SU-DHL-6 (cell line): ENCODE data around the gene C1QL3.

Experiments
- EZH2phosphoT487 ChIP-seq: fragments of 200-600 bp; sonication (generic), shearing (Covaris generic); conservative IDR thresholded peaks from 2 replicates; pipeline ENCODE4 v1.6.1; 2018; ENCODE audit warnings: mild to moderate bottlenecking, antibody characterized with exemption, low read length, moderate library complexity, mixed read lengths
- TF ChIP-seq, protein P1 (sequence below): fragments of 200-600 bp; sonication (generic); IDR thresholded peaks from one replicate; pipeline ENCODE4 v1.5.1; 2017; ENCODE audit warnings: antibody characterized with exemption, mild to moderate bottlenecking, low read length, moderate library complexity; ENCODE audit not compliant: insufficient read depth, poor library complexity, severe bottlenecking

DNA sequence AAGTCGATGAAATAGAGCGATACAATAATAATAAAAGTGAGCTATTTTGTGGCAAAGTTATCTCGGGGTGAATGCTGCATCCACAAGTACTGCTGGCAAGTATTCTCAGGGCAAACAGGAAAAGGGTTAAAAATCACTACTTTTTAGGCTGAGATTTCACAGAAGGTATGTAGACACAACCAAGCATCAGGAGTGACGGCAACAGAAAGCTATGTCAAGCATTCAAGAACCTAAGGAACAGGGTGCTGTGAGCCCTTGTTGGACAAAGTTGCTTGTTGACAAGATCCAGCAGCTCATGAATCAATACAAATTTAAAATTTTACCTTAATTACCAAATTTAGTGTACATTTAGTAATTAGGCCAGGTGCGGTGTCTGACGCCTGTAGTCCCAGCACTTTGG, 41.2 kb upstream of the C1QL3 start:
- TF ChIP-seq, protein P1, sequence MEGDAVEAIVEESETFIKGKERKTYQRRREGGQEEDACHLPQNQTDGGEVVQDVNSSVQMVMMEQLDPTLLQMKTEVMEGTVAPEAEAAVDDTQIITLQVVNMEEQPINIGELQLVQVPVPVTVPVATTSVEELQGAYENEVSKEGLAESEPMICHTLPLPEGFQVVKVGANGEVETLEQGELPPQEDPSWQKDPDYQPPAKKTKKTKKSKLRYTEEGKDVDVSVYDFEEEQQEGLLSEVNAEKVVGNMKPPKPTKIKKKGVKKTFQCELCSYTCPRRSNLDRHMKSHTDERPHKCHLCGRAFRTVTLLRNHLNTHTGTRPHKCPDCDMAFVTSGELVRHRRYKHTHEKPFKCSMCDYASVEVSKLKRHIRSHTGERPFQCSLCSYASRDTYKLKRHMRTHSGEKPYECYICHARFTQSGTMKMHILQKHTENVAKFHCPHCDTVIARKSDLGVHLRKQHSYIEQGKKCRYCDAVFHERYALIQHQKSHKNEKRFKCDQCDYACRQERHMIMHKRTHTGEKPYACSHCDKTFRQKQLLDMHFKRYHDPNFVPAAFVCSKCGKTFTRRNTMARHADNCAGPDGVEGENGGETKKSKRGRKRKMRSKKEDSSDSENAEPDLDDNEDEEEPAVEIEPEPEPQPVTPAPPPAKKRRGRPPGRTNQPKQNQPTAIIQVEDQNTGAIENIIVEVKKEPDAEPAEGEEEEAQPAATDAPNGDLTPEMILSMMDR: no peak
- TF ChIP-seq EZH2phosphoT487: no peak
